NCI-H2227 (cell line): Measurements from ENCODE around the gene SYNGAP1.
"Not testable (repeated sequence)": the region's sequence is repeated elsewhere in the genome, so short reads cannot be mapped to it uniquely, and the experiment has no call there.

Experiments used
- DNase-seq: peaks from one replicate; lab custom pipeline; 2025; ENCODE audit not compliant: unreplicated experiment; lab: John Stamatoyannopoulos, UW

The SYNGAP1 gene

DNA sequence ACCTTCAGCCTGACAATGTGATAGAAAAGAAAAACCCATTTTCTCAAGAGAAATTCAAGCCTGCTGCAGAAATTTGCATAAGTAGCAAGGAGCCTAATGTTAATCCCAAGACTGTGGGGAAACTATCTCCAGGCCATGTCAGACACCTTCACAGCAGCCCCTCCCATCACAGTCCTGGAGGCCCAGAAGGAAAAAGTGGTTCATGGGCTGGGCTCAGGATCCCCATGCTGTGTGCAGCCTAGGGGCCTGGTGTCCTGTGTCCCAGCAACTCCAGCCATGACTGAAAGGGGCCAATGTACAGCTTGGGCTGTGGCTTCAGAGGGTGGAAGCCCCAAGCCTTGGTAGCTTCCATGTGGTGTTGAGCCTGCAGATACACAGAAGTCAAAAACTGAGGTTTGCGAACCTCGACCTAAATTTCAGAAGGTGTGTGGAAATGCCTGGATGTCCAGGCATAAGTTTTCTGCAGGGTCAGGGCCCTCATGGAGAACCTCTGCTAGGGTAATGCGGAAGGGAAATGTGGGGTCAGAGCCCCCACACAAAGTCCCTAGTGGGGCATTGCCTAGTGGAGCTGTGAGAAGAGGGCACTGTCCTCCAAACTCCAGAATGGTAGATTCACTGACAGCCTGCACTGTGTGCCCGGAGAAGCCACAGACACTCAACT lies 46.3 kb downstream of the SYNGAP1 start:
- DNase-seq, result no peak

DNA sequence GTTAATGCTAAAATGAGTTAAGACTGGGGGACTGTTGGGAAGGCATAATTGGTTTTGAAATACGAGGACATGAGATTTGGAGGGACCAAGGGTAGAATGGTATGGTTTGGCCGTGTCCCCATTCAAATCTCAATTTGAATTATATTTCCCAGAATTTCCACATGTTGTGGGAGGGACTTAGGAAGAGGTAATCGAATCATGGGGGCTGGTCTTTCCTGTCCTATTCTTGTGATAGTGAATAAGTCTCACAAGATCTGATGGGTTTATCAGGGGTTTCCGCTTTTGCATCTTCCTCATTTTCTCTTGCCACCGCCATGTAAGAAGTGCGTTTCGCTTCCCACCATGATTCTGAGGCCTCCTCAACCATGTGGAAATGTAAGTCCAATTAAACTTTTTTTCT lies 47.2 kb downstream of the SYNGAP1 start:
- DNase-seq, result no peak

- no peak for DNase-seq
Measured at GRCh38 chr6:33469661-33470060, 49.8 kb downstream of the SYNGAP1 start.

- no peak for DNase-seq
Measured at GRCh38 chr6:33477864-33478263, 58.0 kb downstream of the SYNGAP1 start.

GRCh38 chr6:33481192-33481591 lies 61.3 kb downstream of the SYNGAP1 start:
- DNase-seq, result no peak

DNA sequence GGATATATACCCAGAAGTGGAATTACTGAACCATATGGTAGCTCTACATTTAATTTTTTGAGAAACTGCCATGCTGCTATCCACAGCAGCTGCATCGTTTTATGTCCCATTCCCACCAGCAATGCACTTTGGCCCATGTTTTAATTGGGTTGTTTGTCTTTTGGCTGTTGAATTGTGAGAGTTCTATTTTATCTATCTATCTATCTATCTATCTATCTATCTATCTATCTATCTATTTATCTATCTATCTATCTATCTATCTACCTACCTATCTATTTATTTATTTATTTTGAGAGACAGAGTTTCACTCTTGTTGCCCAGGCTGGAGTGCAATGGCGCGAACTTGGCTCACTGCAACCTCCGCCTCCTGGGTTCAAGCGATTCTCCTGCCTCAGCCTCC lies 62.8 kb downstream of the SYNGAP1 start:
- not testable (repeated sequence) for DNase-seq

- DNase-seq, result no peak
Measured at GRCh38 chr6:33483678-33484077, 63.8 kb downstream of the SYNGAP1 start.

GRCh38 chr6:33484673-33485262 lies 64.9 kb downstream of the SYNGAP1 start:
- not testable (repeated sequence) for DNase-seq

- DNase-seq, result not testable (repeated sequence)
Measured at GRCh38 chr6:33485680-33486079, 65.8 kb downstream of the SYNGAP1 start.

DNA sequence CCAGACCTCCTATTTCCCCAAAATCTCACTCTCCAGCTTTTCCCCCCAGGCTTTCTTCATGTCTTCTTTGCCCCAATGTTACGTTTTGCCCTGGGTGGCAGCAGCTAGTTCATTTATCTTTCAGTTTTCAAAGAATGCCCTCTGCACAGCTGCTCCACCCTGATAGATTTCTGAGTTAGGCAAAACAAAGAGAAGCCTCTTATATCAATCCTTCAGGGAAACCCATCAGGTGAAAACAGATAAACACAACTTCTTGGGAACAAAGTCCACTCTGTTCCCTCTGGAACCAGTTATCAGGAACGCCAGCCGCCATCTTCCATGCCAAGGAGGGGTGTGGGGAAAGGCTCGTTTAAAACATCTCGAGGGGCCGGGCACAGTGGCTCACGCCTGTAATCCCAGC lies 68.5 kb downstream of the SYNGAP1 start:
- DNase-seq, result no peak

DNA sequence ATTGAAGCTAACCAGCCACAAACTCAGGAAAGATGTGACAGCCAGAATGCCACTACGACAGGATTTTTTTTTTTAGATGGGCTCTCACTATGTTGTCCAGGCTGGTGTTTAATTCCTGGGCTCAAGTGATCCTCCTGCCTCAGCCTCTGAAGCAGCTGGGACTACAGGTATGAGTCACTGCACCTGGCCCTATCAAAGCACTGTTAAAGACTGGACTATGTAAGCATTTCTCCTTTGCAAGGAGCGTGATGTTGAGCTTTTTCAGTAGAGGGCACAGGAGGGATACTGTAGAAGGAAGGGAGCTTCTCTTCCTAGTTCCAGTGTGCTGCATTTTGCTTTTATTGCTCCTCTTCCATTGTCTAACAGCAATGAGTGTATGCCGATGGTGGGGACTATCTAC lies 70.3 kb downstream of the SYNGAP1 start:
- DNase-seq, result no peak

DNA sequence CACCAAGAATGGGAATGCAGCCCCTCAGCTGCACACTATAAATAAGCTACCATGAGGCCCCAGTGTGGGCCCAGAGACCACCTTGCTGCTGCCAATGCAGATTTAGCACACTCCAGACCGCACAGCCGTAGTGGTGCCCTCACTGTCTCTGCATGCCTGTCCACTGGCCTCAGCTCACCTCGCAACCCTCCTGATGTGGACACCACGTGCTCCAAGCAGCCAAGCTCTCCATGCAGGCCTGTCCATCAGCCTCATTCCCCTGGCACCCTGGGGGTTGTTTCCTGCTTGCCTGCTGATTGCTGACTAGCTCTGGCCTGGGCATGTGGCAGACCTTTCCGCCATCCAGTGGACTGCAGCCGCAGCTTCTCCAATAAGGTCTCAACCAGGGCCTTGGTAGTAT lies 70.8 kb downstream of the SYNGAP1 start:
- no peak for DNase-seq

GRCh38 chr6:33492093-33492492 lies 72.2 kb downstream of the SYNGAP1 start:
- DNase-seq, result no peak

- DNase-seq, result no peak
Measured at GRCh38 chr6:33497157-33497556, 77.3 kb downstream of the SYNGAP1 start.

DNA sequence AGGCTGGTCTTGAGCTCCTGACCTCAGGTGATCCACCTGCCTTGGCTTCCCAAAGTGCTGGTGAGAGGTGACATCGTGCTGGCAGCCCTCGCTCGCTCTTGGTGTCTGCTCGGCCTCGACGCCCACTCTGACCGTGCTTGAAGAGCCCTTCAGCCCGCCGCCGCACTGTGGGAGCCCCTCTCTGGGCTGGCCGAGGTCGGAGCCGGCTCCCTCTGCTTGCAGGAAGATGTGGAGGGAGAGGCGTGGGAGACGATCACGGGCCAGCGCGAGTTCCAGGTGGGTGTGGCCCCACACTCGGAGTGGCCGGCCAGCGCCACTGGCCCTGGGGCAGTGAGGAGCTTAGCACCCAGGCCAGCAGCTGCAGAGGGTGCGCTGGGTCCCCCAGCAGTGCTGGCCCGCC lies 82.6 kb downstream of the SYNGAP1 start:
- no peak for DNase-seq

DNA sequence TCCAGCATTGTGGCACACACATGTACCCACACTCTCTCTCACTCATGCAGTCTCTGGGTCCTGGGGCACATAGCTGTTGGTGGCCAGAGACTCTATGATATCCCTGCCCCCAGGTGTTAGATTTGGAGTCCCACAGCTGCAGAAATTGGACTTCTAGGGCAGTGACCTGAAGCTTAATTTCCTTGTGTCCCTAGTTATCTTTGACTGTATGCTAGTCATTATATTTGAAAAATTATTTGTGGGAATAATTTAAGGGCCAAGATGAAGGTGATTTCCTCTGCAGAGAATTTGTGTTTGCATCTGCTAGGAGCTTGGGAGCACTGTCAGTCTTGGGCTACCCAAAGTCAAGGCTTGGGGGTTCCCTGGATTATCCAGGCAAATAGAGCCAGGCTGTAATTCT lies 84.6 kb downstream of the SYNGAP1 start:
- no peak for DNase-seq
